Occipital lobe (tissue), 1 donor: ENCODE data around the gene LSM6. TPM values are rescaled to one million over a fixed set of nuclear protein-coding genes. Genes with fewer than 3 reads are reported as not detected.

Experiments used
- total RNA-seq: library from RNA; depleted of rRNA; stranded (reverse); fragments of >200 nt; gene quantifications from one replicate; pipeline ENCODE4 v1.2.3, GENCODE V29; 2014

Gene LSM6
- total RNA-seq, 1 donor from 2014 or later: 39.3 TPM

Other genes starting within 250 kb of the LSM6 start
- 11.7 TPM for gene ZNF827, start 236.9 kb upstream of the LSM6 start, total RNA-seq
- gene REELD1, start 38.8 kb downstream of the LSM6 start, total RNA-seq: not detected